SK-N-SH (cell line): Measurements from ENCODE around the gene IZUMO4.
"Not testable (repeated sequence)": the region's sequence is repeated elsewhere in the genome, so short reads cannot be mapped to it uniquely, and the experiment has no call there.

ENCODE experiments used
- CTCF ChIP-seq: fragments of 200-600 bp; sonication (generic); IDR thresholded peaks from 2 replicates; pipeline ENCODE4 v1.6.1; 2017; ENCODE audit warnings: antibody characterized with exemption, mild to moderate bottlenecking, moderate library complexity
- MXI1 ChIP-seq: IDR thresholded peaks from 2 replicates; pipeline ENCODE4 v1.6.1; 2012; ENCODE audit warnings: mild to moderate bottlenecking, low read depth, low read length, improper control_type of control experiment

GRCh38 chr19:2091926-2092525, 4.7 kb upstream of the IZUMO4 start:
- TF ChIP-seq CTCF, MXI1: not testable (repeated sequence)
